ENCODE data around the gene EMP1. TPM values are rescaled to one million over a fixed set of nuclear protein-coding genes. Genes with fewer than 3 reads are reported as not detected.

EMP1 gene
- total and polyA plus RNA-seq, 2 experiments from 2014 or later: 0.07 to 0.39 TPM

DNA sequence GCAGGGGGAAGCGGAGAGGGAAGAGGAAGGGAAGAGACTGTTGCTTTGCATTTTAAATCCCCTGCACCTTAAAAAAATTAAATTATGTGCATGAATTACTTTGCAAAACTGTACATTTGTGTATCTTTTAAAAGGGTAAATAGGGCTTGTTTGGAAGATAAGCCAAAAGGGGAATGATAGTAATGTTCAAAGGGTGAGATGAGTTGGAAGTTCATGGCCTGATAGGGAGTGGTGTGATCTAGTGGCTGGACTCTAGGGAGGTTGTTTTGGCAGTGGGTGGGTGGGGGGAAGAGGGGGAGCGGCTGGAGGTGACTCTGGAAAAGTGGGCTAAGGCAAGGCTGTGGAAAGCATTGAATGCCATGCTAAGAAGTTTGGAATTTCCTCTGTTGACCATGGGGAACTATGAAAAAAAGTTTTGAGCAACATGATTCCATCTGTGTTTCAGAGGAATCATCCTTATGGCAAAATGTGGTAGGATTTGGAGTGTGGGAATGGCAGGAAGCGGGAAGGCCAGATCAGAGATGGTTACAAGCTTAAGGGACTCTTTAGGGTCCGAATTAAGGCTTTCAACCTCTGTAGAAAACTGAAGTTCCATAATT, 25.5 kb upstream of the EMP1 start:
- Mint-ChIP-seq H3K27ac (no peak overlapping the region), H3K9me3 (no peaks in the 10 kb centered on the region), H3K4me3 (no peak overlapping the region), H3K27me3 (ENCODE audit: insufficient read depth, low read depth, poor library complexity) (peaks cover 4% of the 10 kb centered on the region), H3K4me1 (peaks cover 35% of the 10 kb centered on the region), H3K36me3 (ENCODE audit: low read depth) (no peaks in the 10 kb centered on the region)
- H2AFZ ChIP-seq: no peak overlapping the region
- ATAC-seq (no peak), DNase-seq (ENCODE audit: low spot score) (no peak)
- peaks cover 13% of the 10 kb centered on the region for H3K4me1 ChIP-seq (ENCODE audit: insufficient read depth)
- H3K4me2 ChIP-seq: no peak overlapping the region
- H4K20me1 ChIP-seq (replicated peaks; ENCODE audit: insufficient read depth): no peaks in the 10 kb centered on the region
- H3K4me3 ChIP-seq: no peak overlapping the region
- H3K27me3 ChIP-seq (ENCODE audit: insufficient read depth): no peaks in the 10 kb centered on the region
- H3K9me2 ChIP-seq (ENCODE audit: insufficient read depth): no peaks in the 10 kb centered on the region
- H3K36me3 ChIP-seq (ENCODE audit: insufficient read depth): no peaks in the 10 kb centered on the region
- H3K27ac ChIP-seq (ENCODE audit: low read depth): no peak overlapping the region
- H3F3A ChIP-seq (replicated peaks; ENCODE audit: low read depth): no peaks in the 10 kb centered on the region
- TF ChIP-seq STAT1 (IDR thresholded peaks at IDR 0.05; ENCODE audit: unreplicated experiment) (no peak), ZNF114 (CRISPR knock-in tag; IDR thresholded peaks at IDR 0.05) (no peak), NANOG (IDR thresholded peaks at IDR 0.05; ENCODE audit: borderline replicate concordance) (no peak), EZH2phosphoT487 (IDR thresholded peaks at IDR 0.05; ENCODE audit: unreplicated experiment) (no peak), ZNF331 (CRISPR knock-in tag; IDR thresholded peaks at IDR 0.05; ENCODE audit: low read depth) (no peak), JUNB (IDR thresholded peaks at IDR 0.05; ENCODE audit: unreplicated experiment) (no peak)
- H3K79me2 ChIP-seq (replicated peaks; ENCODE audit: insufficient read depth): no peaks in the 10 kb centered on the region

DNA sequence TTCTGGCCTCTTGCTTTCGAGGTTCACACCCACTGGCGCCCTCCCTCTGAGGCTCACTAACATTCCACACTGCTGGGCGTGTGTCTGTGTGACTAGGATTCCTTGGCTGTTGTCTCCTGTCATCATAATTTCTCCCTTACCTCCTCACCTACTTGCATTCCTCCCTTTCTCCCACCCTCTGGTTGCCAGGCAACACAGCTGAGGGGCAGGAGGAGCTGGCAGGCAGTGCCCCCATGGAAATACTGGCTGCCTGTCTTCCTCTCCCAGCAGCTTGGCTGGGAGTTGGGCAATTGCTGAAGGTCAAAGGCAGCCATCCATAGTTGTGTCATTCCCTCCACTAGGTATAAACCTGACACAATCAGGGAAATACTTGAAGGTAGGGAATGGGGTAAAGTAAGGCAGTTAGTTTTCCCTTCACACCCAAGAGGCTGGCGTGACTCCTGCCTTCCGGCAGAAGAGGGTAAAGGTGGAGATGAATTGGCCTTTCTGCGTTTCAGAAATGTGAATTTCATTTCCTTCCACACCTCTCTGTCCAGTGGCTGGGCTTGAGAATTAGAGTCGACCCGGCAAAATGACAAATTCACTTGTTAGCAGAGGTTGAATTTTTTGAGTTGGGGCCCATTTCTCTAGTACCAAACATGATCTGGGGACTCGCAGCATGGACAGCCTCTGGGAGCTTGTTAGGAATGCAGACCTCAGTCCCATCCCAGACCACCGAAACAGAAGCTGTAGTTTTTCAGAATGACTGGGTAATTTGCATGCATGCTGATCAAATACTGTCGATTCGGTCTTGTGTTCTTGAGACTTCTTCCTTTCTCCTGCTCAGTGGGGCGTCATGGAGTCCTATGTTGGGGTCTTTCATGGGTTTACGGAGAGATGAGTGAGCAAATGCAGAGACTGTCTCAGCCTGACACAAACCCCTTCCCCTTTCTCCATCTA, 24.3 kb upstream of the EMP1 start:
- Histone ChIP-seq H3F3A (replicated peaks; ENCODE audit: low read depth) (no peaks in the 10 kb centered on the region), H3K4me2 (peak overlapping the region; percentile 60; the same call in 1 of the 2 replicates), H3K4me1 (ENCODE audit: insufficient read depth) (peaks cover 13% of the 10 kb centered on the region), H3K27me3 (ENCODE audit: insufficient read depth) (no peaks in the 10 kb centered on the region), H3K79me2 (replicated peaks; ENCODE audit: insufficient read depth) (no peaks in the 10 kb centered on the region), H2AFZ (peak overlapping the region; percentile 40; the same call in 1 of the 2 replicates), H3K36me3 (ENCODE audit: insufficient read depth) (no peaks in the 10 kb centered on the region), H3K27ac (ENCODE audit: low read depth) (no peak overlapping the region), H4K20me1 (replicated peaks; ENCODE audit: insufficient read depth) (no peaks in the 10 kb centered on the region), H3K4me3 (no peak overlapping the region), H3K9me2 (ENCODE audit: insufficient read depth) (0 out of 2 replicates have a peak, but pooled peaks cover 4% of the 10 kb centered on the region)
- no peaks in the 10 kb centered on the region for H3K36me3 Mint-ChIP-seq (ENCODE audit: low read depth)
- peaks cover 35% of the 10 kb centered on the region for H3K4me1 Mint-ChIP-seq
- peak; percentile 62 for ATAC-seq
- no peaks in the 10 kb centered on the region for H3K9me3 Mint-ChIP-seq
- no peak overlapping the region for H3K27ac Mint-ChIP-seq
- H3K4me3 Mint-ChIP-seq: no peak overlapping the region
- peaks cover 4% of the 10 kb centered on the region for H3K27me3 Mint-ChIP-seq (ENCODE audit: insufficient read depth, low read depth, poor library complexity)
- peak; percentile 67 for DNase-seq (ENCODE audit: low spot score)
- TF ChIP-seq EZH2phosphoT487 (IDR thresholded peaks at IDR 0.05; ENCODE audit: unreplicated experiment) (no peak), STAT1 (IDR thresholded peaks at IDR 0.05; ENCODE audit: unreplicated experiment) (no peak)
- TF ChIP-seq, protein P1, sequence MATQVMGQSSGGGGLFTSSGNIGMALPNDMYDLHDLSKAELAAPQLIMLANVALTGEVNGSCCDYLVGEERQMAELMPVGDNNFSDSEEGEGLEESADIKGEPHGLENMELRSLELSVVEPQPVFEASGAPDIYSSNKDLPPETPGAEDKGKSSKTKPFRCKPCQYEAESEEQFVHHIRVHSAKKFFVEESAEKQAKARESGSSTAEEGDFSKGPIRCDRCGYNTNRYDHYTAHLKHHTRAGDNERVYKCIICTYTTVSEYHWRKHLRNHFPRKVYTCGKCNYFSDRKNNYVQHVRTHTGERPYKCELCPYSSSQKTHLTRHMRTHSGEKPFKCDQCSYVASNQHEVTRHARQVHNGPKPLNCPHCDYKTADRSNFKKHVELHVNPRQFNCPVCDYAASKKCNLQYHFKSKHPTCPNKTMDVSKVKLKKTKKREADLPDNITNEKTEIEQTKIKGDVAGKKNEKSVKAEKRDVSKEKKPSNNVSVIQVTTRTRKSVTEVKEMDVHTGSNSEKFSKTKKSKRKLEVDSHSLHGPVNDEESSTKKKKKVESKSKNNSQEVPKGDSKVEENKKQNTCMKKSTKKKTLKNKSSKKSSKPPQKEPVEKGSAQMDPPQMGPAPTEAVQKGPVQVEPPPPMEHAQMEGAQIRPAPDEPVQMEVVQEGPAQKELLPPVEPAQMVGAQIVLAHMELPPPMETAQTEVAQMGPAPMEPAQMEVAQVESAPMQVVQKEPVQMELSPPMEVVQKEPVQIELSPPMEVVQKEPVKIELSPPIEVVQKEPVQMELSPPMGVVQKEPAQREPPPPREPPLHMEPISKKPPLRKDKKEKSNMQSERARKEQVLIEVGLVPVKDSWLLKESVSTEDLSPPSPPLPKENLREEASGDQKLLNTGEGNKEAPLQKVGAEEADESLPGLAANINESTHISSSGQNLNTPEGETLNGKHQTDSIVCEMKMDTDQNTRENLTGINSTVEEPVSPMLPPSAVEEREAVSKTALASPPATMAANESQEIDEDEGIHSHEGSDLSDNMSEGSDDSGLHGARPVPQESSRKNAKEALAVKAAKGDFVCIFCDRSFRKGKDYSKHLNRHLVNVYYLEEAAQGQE (IDR thresholded peaks at IDR 0.05; ENCODE audit: unreplicated experiment): no peak
- TF ChIP-seq, protein P2, sequence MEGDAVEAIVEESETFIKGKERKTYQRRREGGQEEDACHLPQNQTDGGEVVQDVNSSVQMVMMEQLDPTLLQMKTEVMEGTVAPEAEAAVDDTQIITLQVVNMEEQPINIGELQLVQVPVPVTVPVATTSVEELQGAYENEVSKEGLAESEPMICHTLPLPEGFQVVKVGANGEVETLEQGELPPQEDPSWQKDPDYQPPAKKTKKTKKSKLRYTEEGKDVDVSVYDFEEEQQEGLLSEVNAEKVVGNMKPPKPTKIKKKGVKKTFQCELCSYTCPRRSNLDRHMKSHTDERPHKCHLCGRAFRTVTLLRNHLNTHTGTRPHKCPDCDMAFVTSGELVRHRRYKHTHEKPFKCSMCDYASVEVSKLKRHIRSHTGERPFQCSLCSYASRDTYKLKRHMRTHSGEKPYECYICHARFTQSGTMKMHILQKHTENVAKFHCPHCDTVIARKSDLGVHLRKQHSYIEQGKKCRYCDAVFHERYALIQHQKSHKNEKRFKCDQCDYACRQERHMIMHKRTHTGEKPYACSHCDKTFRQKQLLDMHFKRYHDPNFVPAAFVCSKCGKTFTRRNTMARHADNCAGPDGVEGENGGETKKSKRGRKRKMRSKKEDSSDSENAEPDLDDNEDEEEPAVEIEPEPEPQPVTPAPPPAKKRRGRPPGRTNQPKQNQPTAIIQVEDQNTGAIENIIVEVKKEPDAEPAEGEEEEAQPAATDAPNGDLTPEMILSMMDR (conservative IDR thresholded peaks at IDR 0.05; ENCODE audit: low read depth in 2 of 2): peak in 1 of 2 experiments; percentile 6; a peak in 1 of 4 replicates

All from GM23338 (cell line).